Astrocyte (in vitro differentiated cells and primary cell): Measurements from ENCODE around the gene LYRM2.

Experiments
- EZH2 ChIP-seq: IDR thresholded peaks from 2 replicates; pipeline ENCODE4 v1.6.1; 2012; ENCODE audit warnings: mild to moderate bottlenecking, low read length, inconsistent platforms; ENCODE audit not compliant: insufficient read depth
- TF ChIP-seq, protein P1 (sequence below): IDR thresholded peaks from 2 replicates; pipeline ENCODE4 v1.5.1; 2011; ENCODE audit warnings: low read depth, mild to moderate bottlenecking, inconsistent platforms, low read length, moderate library complexity; ENCODE audit not compliant: insufficient read depth

DNA sequence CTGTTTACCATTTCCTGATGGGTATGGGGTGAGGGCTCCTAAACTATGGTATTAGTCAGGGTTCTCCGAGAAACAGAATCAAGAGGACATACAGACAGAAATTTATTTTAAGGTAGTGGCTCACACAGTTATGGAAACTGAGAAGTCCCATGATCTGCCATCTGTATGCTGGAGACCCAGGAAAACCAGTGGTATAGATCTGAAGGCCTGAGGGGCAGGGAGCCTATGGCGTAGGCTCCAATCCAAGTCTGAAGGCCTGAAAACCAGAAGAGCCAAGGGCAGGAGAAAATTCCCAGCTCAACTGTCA, 112.0 kb downstream of the LYRM2 start:
- TF ChIP-seq, protein P1, sequence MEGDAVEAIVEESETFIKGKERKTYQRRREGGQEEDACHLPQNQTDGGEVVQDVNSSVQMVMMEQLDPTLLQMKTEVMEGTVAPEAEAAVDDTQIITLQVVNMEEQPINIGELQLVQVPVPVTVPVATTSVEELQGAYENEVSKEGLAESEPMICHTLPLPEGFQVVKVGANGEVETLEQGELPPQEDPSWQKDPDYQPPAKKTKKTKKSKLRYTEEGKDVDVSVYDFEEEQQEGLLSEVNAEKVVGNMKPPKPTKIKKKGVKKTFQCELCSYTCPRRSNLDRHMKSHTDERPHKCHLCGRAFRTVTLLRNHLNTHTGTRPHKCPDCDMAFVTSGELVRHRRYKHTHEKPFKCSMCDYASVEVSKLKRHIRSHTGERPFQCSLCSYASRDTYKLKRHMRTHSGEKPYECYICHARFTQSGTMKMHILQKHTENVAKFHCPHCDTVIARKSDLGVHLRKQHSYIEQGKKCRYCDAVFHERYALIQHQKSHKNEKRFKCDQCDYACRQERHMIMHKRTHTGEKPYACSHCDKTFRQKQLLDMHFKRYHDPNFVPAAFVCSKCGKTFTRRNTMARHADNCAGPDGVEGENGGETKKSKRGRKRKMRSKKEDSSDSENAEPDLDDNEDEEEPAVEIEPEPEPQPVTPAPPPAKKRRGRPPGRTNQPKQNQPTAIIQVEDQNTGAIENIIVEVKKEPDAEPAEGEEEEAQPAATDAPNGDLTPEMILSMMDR, result no peak
- no peak for TF ChIP-seq EZH2
